KMS-11 (cell line): Measurements from ENCODE around the gene SNX4.

Source experiments
- H2AFZ ChIP-seq: fragments of 200-600 bp; sonication (generic); 2 replicates; pipeline ENCODE4 v1.6.1; 2016; ENCODE audit warnings: antibody characterized with exemption, mixed run types, low read depth
- H3K27ac ChIP-seq: fragments of 200-600 bp; sonication (generic); 2 replicates; pipeline ENCODE4 v1.6.1; 2016; ENCODE audit warnings: mild to moderate bottlenecking, mixed run types
- H3K27me3 ChIP-seq: fragments of 200-600 bp; sonication (generic); 2 replicates; pipeline ENCODE4 v1.6.1; 2017; ENCODE audit warnings: mild to moderate bottlenecking, low read depth, mixed run types, moderate library complexity; ENCODE audit not compliant: insufficient read depth
- H3K36me3 ChIP-seq: fragments of 200-600 bp; sonication (generic); 2 replicates; pipeline ENCODE4 v1.6.1; 2017; ENCODE audit warnings: mild to moderate bottlenecking, mixed run types; ENCODE audit not compliant: insufficient read depth
- H3K4me1 ChIP-seq: fragments of 200-600 bp; sonication (generic); 2 replicates; pipeline ENCODE4 v1.6.1; 2016; ENCODE audit warnings: mild to moderate bottlenecking, low read depth, mixed run types; ENCODE audit not compliant: poor library complexity, severe bottlenecking
- H3K4me2 ChIP-seq: fragments of 200-600 bp; sonication (generic); 2 replicates; pipeline ENCODE4 v1.7.0; 2016; ENCODE audit warnings: mild to moderate bottlenecking, mixed run types
- H3K4me3 ChIP-seq: fragments of 200-600 bp; sonication (generic); IDR thresholded peaks from 2 replicates; pipeline ENCODE4 v1.6.1; 2017; ENCODE audit warnings: low read depth, low read length, mixed read lengths; ENCODE audit not compliant: insufficient read depth
- H3K79me2 ChIP-seq: fragments of 200-600 bp; sonication (generic); 2 replicates; pipeline ENCODE4 v1.6.1; 2016; ENCODE audit warnings: low read depth, mixed run types; ENCODE audit not compliant: insufficient read depth
- H3K9ac ChIP-seq: fragments of 200-600 bp; sonication (generic); 2 replicates; pipeline ENCODE4 v1.6.1; 2016; ENCODE audit warnings: mild to moderate bottlenecking, mixed run types
- H4K20me1 ChIP-seq: fragments of 200-600 bp; sonication (generic); 2 replicates; pipeline ENCODE4 v1.6.1; 2016; ENCODE audit warnings: mild to moderate bottlenecking, mixed run types; ENCODE audit not compliant: insufficient read depth
- TF ChIP-seq, protein P1 (sequence below): fragments of 200-600 bp; sonication (generic); conservative IDR thresholded peaks from 2 replicates; pipeline ENCODE4 v1.6.1; 2017; ENCODE audit warnings: low read depth, mild to moderate bottlenecking, antibody characterized with exemption, low read length, moderate library complexity, mixed read lengths

The SNX4 gene

DNA sequence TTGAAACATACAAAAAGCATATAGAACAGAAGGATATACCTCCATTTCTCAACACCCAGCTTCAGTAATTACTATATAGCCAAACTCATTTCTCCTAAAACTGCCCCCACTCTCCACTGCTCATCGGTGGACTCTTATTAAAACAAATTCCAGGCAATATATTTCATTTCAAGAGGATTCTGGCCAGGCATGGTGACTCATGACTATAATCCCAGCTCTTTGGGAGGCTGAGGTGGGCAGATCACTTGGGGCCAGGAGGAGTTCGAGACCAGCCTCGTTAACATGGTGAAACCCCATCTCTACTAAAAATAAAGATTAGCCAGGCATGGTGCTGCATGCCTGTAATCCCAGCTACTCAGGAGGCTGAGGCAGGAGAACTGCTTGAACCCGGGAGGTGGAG is 40.9 kb downstream of the SNX4 start:
- no peak overlapping the region for H3K27ac ChIP-seq
- TF ChIP-seq, protein P1, sequence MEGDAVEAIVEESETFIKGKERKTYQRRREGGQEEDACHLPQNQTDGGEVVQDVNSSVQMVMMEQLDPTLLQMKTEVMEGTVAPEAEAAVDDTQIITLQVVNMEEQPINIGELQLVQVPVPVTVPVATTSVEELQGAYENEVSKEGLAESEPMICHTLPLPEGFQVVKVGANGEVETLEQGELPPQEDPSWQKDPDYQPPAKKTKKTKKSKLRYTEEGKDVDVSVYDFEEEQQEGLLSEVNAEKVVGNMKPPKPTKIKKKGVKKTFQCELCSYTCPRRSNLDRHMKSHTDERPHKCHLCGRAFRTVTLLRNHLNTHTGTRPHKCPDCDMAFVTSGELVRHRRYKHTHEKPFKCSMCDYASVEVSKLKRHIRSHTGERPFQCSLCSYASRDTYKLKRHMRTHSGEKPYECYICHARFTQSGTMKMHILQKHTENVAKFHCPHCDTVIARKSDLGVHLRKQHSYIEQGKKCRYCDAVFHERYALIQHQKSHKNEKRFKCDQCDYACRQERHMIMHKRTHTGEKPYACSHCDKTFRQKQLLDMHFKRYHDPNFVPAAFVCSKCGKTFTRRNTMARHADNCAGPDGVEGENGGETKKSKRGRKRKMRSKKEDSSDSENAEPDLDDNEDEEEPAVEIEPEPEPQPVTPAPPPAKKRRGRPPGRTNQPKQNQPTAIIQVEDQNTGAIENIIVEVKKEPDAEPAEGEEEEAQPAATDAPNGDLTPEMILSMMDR, result no peak
- H3K79me2 ChIP-seq, result no peaks in the 10 kb centered on the region
- no peaks in the 10 kb centered on the region for H3K27me3 ChIP-seq
- no peak overlapping the region for H3K9ac ChIP-seq
- no peak overlapping the region for H3K4me3 ChIP-seq
- no peak overlapping the region for H2AFZ ChIP-seq
- no peaks in the 10 kb centered on the region for H3K4me1 ChIP-seq
- H3K36me3 ChIP-seq, result no peaks in the 10 kb centered on the region
- no peak overlapping the region for H3K4me2 ChIP-seq
- H4K20me1 ChIP-seq, result no peaks in the 10 kb centered on the region

DNA sequence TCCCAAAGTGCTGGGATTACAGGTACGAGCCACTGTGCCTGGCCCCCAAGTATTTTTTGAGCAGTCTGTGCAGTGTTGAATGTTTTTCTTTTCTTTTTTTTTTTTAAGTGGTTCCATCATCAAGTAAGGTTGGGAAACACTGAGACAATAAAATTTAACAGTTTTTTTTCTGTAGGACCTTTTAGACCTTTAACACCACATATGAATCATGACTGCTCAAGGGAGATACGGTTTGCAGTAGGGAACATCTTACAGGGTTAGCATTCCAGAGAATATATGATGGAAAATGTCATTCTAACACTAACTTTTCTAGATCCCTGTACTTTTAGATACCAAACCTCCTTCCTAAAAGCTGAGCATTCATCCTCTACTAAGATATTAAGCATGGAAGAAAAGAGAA is 41.7 kb downstream of the SNX4 start:
- no peak overlapping the region for H2AFZ ChIP-seq
- no peaks in the 10 kb centered on the region for H3K36me3 ChIP-seq
- H3K4me1 ChIP-seq, result no peaks in the 10 kb centered on the region
- H3K4me3 ChIP-seq, result no peak overlapping the region
- no peaks in the 10 kb centered on the region for H3K79me2 ChIP-seq
- no peak overlapping the region for H3K9ac ChIP-seq
- H3K27me3 ChIP-seq, result no peaks in the 10 kb centered on the region
- H3K27ac ChIP-seq, result no peak overlapping the region
- TF ChIP-seq, protein P1, result no peak
- no peaks in the 10 kb centered on the region for H4K20me1 ChIP-seq
- no peak overlapping the region for H3K4me2 ChIP-seq

DNA sequence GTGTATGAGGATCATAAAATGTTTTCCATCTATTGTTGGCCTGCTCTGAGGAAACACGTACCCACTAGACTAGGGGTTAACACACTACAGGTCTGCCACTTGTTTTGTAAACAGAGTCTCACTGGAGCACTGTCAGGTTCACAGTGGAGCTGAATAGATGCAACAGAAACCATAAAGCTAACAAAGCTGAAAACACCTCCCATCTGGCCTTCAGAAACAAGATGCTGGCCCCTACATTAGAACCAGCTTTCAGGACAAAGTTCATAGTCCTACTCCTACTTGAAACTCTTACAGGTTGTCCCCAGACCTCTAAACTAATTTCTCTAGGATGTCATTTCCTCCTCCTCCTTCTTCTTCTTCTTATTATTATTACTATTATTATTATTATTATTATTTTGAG is 42.3 kb downstream of the SNX4 start:
- Histone ChIP-seq H3K4me2 (no peak overlapping the region), H3K27ac (no peak overlapping the region), H3K36me3 (no peaks in the 10 kb centered on the region), H2AFZ (no peak overlapping the region), H3K4me3 (no peak overlapping the region), H3K4me1 (no peaks in the 10 kb centered on the region), H3K27me3 (no peaks in the 10 kb centered on the region), H3K9ac (no peak overlapping the region), H3K79me2 (no peaks in the 10 kb centered on the region), H4K20me1 (no peaks in the 10 kb centered on the region)
- TF ChIP-seq, protein P1, result no peak

DNA sequence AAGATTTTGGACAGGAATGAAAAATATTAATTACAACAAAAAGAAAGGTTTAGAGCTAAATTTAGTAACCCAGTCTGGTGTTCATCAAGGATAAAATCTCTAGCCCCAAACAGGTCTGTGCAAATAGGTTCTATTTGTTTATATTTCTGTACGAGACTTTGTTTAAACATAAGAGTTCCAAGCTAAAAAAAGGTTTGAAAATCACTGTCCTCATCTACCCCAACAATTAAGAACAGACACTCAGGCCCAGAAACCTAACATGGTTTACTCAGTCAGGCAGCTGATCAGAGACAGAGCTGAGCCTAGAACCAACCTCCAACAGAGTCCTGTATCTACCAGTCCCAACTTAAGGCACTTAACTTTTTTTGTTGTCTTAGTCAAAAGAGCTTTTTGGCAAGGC is 49.3 kb downstream of the SNX4 start:
- Histone ChIP-seq H3K4me1 (no peaks in the 10 kb centered on the region), H3K27ac (no peak overlapping the region), H3K27me3 (no peaks in the 10 kb centered on the region), H3K4me2 (no peak overlapping the region), H3K4me3 (no peak overlapping the region), H3K79me2 (no peaks in the 10 kb centered on the region), H4K20me1 (no peaks in the 10 kb centered on the region), H3K36me3 (no peaks in the 10 kb centered on the region; the same call in 1 of the 2 replicates), H3K9ac (no peak overlapping the region), H2AFZ (no peak overlapping the region)
- TF ChIP-seq, protein P1, result no peak
